A673 (cell line): ENCODE results near the gene DNAJC3. TPM values are rescaled to one million over a fixed set of nuclear protein-coding genes. Genes with fewer than 3 reads are reported as not detected.

Source experiments
- BruUV-seq: library from RNA; stranded (reverse); fragments of 400-500 nt; replicated peaks from 2 replicates; lab custom pipeline; 2021; lab: Mats Ljungman, UMichigan
- CTCF ChIA-PET: fragments of 300-600 bp; sonication (Branson Sonifier 250); formaldehyde crosslinking; loops from one replicate; lab custom pipeline; 2022; ENCODE audit warnings: antibody characterized with exemption; lab: Charles Lee
- POLR2A ChIA-PET: fragments of 300-600 bp; sonication (Branson Sonifier 250); formaldehyde crosslinking; loops from one replicate; lab custom pipeline; 2022; ENCODE audit warnings: antibody characterized with exemption; ENCODE audit not compliant: low non-redundant PET; lab: Charles Lee
- DNase-seq: peaks from one replicate; pipeline ENCODE4 v3.0.0-alpha.2; 2015; ENCODE audit warnings: low spot score
- H3K27ac ChIP-seq: fragments of 200-600 bp; sonication (generic); 2 replicates; pipeline ENCODE4 v1.5.1; 2016; ENCODE audit warnings: mixed run types, low read depth, mild to moderate bottlenecking, mixed read lengths, antibody characterized with exemption, low read length; ENCODE audit not compliant: poor library complexity, severe bottlenecking
- H3K27me3 ChIP-seq: fragments of 200-600 bp; sonication (generic); replicated peaks from 2 replicates; pipeline ENCODE4 v1.6.1; 2017; ENCODE audit warnings: mixed run types, low read depth, mild to moderate bottlenecking, mixed read lengths, antibody characterized with exemption, low read length; ENCODE audit not compliant: insufficient read depth, poor library complexity
- H3K36me3 ChIP-seq: fragments of 200-600 bp; sonication (generic); 2 replicates; pipeline ENCODE4 v1.6.1; 2016; ENCODE audit warnings: mixed run types, mild to moderate bottlenecking, mixed read lengths, antibody characterized with exemption, low read length; ENCODE audit not compliant: insufficient read depth, poor library complexity, severe bottlenecking
- H3K4me1 ChIP-seq: fragments of 200-600 bp; sonication (generic); 2 replicates; pipeline ENCODE4 v1.6.1; 2017; ENCODE audit warnings: mixed run types, mild to moderate bottlenecking, mixed read lengths, antibody characterized with exemption, low read length; ENCODE audit not compliant: insufficient read depth, poor library complexity, severe bottlenecking
- H3K4me3 ChIP-seq: fragments of 200-600 bp; sonication (generic); 2 replicates; pipeline ENCODE4 v1.5.1; 2016; ENCODE audit warnings: low read depth, mixed run types, mild to moderate bottlenecking, mixed read lengths, low read length; ENCODE audit not compliant: poor library complexity, severe bottlenecking
- H3K9me3 ChIP-seq: fragments of 200-600 bp; sonication (generic); 2 replicates; pipeline ENCODE4 v1.6.1; 2016; ENCODE audit warnings: mixed run types, low read depth, mild to moderate bottlenecking, mixed read lengths, antibody characterized with exemption, low read length; ENCODE audit not compliant: poor library complexity, severe bottlenecking
- CTCF ChIP-seq: fragments of 300-800, 200-600 bp; sonication (generic); conservative IDR thresholded peaks from 2 replicates; pipeline ENCODE4 v1.5.1; 2017; ENCODE audit warnings: low read depth, mild to moderate bottlenecking, antibody characterized with exemption, low read length, moderate library complexity, mixed read lengths
- EZH2 ChIP-seq: fragments of 200-600 bp; sonication (generic); IDR thresholded peaks from 2 replicates; pipeline ENCODE4 v1.6.1; 2017; ENCODE audit warnings: borderline replicate concordance, low read depth, mild to moderate bottlenecking, mixed read lengths, antibody characterized with exemption, low read length; ENCODE audit not compliant: poor library complexity, severe bottlenecking
- intact Hi-C: fragments of 100-400 bp; cut with micrococcal nuclease; formaldehyde crosslinking; loops from one replicate; pipeline ENCODE4 v1.10.0; 2022; ENCODE audit not compliant: unreplicated experiment
- total RNA-seq: library from RNA; stranded (reverse); gene quantifications from 2 replicates; pipeline ENCODE4 v1.2.3, GENCODE V29; 2021

The DNAJC3 gene
- total RNA-seq, 1 experiment from 2014 or later, result 21.5 TPM

- ChIA-PET POLR2A (no interaction called here), CTCF (no interaction called here)
- H3K27me3 ChIP-seq, result no peaks in the 10 kb centered on the region
These were observed 30.8 kb downstream of the DNAJC3 start for GRCh38 chr13:95707442-95708390.

DNA sequence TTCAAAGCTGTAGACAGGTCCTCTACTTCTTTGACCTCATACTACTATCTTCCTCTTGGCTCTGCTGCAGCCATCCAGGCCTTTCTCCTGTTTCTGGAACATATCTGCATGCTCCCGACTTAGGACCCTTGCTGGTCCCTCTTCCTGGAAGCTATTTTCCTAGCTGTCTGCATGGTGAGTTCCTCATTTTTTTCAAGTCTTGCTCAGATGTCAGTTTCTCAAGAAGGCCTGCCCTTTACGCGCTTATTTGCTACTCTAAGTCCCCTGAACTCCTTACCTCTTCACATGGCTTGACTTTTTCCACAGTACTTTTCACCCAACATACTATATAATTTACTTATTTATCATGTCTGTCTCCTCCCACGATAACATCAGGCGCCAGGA is 31.4 kb downstream of the DNAJC3 start:
- TF ChIP-seq CTCF, result no peak
- TF ChIP-seq EZH2, result no peak
- intact Hi-C loops, result no loop called here
- no TSS peak for BruUV-seq
- ChIA-PET CTCF (no interaction called here), POLR2A (no interaction called here)
- DNase-seq, result no peak
- Histone ChIP-seq H3K4me3 (no peak overlapping the region), H3K36me3 (peaks cover 11% of the 10 kb centered on the region), H3K27ac (no peak overlapping the region), H3K9me3 (peaks cover 5% of the 10 kb centered on the region), H3K27me3 (no peaks in the 10 kb centered on the region), H3K4me1 (no peaks in the 10 kb centered on the region)

More at GRCh38 chr13:95707442-95708390, 30.8 kb downstream of the DNAJC3 start:
- TF ChIP-seq CTCF, result no peak
- Histone ChIP-seq H3K27ac (no peak overlapping the region), H3K9me3 (peaks cover 5% of the 10 kb centered on the region), H3K36me3 (peaks cover 11% of the 10 kb centered on the region), H3K4me1 (no peaks in the 10 kb centered on the region), H3K4me3 (no peak overlapping the region)
- BruUV-seq, result no TSS peak
- DNase-seq, result no peak
- intact Hi-C loops, result no loop called here

GRCh38 chr13:95708811-95709500 is 32.0 kb downstream of the DNAJC3 start:
- ChIA-PET CTCF (interaction anchor here (0.6 kb wide), 1 partner anchor 627 kb away, joined by 3 read pairs; no protein-coding TSS in a partner anchor), POLR2A (no interaction called here)
- Histone ChIP-seq H3K36me3 (peaks cover 11% of the 10 kb centered on the region), H3K9me3 (peaks cover 5% of the 10 kb centered on the region), H3K27me3 (no peaks in the 10 kb centered on the region), H3K4me1 (no peaks in the 10 kb centered on the region), H3K27ac (no peak overlapping the region), H3K4me3 (no peak overlapping the region)
- BruUV-seq, result no TSS peak
- no peak for DNase-seq
- TF ChIP-seq CTCF (no peak), EZH2 (no peak)
- intact Hi-C loops, result no loop called here
